Liver (tissue), 3 donors: ENCODE measurements around the gene PCNT.

Experiments
- EGR1 ChIP-seq, 2 donors: IDR thresholded peaks; 2 replicates each; pipeline ENCODE4 v1.6.1; 2016 to 2018; ENCODE audit warnings: antibody characterized with exemption in 2 of 2, low read depth in 2 of 2
- FOXA1 ChIP-seq: IDR thresholded peaks from 2 replicates; pipeline ENCODE4 v1.6.1; 2016; ENCODE audit warnings: antibody characterized with exemption
- GABPA ChIP-seq, 2 donors: IDR thresholded peaks in 1 of 2; conservative IDR thresholded peaks in 1 of 2; 2 replicates each; pipeline ENCODE4 v1.6.1; 2016; ENCODE audit warnings: antibody characterized with exemption in 2 of 2, mild to moderate bottlenecking in 1 of 2, moderate library complexity in 1 of 2
- HNF4A ChIP-seq, 2 donors: conservative IDR thresholded peaks; 2 replicates each; pipeline ENCODE4 v1.6.1; 2016; ENCODE audit warnings: antibody characterized with exemption in 2 of 2, mild to moderate bottlenecking in 2 of 2
- HNF4G ChIP-seq: IDR thresholded peaks from 2 replicates; pipeline ENCODE4 v1.6.1; 2016; ENCODE audit warnings: antibody characterized with exemption
- JUND ChIP-seq, 2 donors: IDR thresholded peaks; 2 replicates each; pipeline ENCODE4 v1.6.1; 2016; ENCODE audit warnings: antibody characterized with exemption in 2 of 2
- SP1 ChIP-seq: IDR thresholded peaks from 2 replicates; pipeline ENCODE4 v1.6.1; 2018; ENCODE audit warnings: antibody characterized with exemption, mild to moderate bottlenecking
- TAF1 ChIP-seq: conservative IDR thresholded peaks from 2 replicates; pipeline ENCODE4 v1.6.1; 2016; ENCODE audit warnings: antibody characterized with exemption, mild to moderate bottlenecking
- YY1 ChIP-seq: IDR thresholded peaks from 2 replicates; pipeline ENCODE4 v1.6.1; 2016; ENCODE audit warnings: antibody characterized with exemption, mild to moderate bottlenecking
- TF ChIP-seq, protein P1 (sequence below): IDR thresholded peaks from 2 replicates; pipeline ENCODE4 v1.6.1; 2016; ENCODE audit warnings: antibody characterized with exemption, mild to moderate bottlenecking
- TF ChIP-seq, protein P2 (sequence below): fragments of 150-350 bp; IDR thresholded peaks from 2 replicates; pipeline ENCODE4 v1.5.1; 2017; ENCODE audit warnings: improper control_type of control experiment, low read depth, low read length; ENCODE audit not compliant: missing input control
- TF ChIP-seq, protein P3 (sequence below): IDR thresholded peaks from 2 replicates; pipeline ENCODE4 v1.6.1; 2016; ENCODE audit warnings: antibody characterized with exemption
- TF ChIP-seq, protein P4 (sequence below): IDR thresholded peaks from 2 replicates; pipeline ENCODE4 v1.6.1; 2016; ENCODE audit warnings: antibody characterized with exemption
- TF ChIP-seq, protein P5 (sequence below): IDR thresholded peaks from 2 replicates; pipeline ENCODE4 v1.6.1; 2016; ENCODE audit warnings: antibody characterized with exemption
- donor health status: healthy.
- donor health status: healthy.

DNA sequence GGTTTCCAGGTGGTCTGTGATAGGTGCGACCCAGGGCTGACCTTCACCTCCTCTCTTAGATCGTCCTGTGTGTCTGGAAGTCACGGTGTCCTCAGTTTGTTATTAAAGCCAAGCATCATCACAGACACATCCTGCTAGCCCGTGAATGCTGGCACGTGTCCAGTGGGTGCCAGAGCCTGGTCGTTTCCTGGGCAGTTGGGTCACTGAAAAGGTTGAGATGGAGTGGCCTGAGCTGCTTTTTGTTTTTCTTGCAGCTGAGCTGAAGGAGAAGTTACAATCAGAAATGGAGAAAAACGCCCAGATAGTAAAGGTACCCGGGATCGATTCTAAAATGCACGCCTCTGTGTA lies 23.2 kb downstream of the PCNT start:
- TF ChIP-seq YY1 (no peak), JUND (IDR thresholded peaks at IDR 0.05) (no peak), HNF4A (conservative IDR thresholded peaks at IDR 0.05) (no peak), EGR1 (IDR thresholded peaks at IDR 0.05; ENCODE audit: low read depth in 2 of 2) (no peak), FOXA1 (no peak), HNF4G (no peak), SP1 (no peak), TAF1 (no peak), GABPA (IDR thresholded peaks at IDR 0.05 in 1 of 2, conservative IDR thresholded peaks at IDR 0.05 in 1 of 2) (no peak)
- TF ChIP-seq, protein P1, sequence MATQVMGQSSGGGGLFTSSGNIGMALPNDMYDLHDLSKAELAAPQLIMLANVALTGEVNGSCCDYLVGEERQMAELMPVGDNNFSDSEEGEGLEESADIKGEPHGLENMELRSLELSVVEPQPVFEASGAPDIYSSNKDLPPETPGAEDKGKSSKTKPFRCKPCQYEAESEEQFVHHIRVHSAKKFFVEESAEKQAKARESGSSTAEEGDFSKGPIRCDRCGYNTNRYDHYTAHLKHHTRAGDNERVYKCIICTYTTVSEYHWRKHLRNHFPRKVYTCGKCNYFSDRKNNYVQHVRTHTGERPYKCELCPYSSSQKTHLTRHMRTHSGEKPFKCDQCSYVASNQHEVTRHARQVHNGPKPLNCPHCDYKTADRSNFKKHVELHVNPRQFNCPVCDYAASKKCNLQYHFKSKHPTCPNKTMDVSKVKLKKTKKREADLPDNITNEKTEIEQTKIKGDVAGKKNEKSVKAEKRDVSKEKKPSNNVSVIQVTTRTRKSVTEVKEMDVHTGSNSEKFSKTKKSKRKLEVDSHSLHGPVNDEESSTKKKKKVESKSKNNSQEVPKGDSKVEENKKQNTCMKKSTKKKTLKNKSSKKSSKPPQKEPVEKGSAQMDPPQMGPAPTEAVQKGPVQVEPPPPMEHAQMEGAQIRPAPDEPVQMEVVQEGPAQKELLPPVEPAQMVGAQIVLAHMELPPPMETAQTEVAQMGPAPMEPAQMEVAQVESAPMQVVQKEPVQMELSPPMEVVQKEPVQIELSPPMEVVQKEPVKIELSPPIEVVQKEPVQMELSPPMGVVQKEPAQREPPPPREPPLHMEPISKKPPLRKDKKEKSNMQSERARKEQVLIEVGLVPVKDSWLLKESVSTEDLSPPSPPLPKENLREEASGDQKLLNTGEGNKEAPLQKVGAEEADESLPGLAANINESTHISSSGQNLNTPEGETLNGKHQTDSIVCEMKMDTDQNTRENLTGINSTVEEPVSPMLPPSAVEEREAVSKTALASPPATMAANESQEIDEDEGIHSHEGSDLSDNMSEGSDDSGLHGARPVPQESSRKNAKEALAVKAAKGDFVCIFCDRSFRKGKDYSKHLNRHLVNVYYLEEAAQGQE: no peak
- TF ChIP-seq, protein P2, sequence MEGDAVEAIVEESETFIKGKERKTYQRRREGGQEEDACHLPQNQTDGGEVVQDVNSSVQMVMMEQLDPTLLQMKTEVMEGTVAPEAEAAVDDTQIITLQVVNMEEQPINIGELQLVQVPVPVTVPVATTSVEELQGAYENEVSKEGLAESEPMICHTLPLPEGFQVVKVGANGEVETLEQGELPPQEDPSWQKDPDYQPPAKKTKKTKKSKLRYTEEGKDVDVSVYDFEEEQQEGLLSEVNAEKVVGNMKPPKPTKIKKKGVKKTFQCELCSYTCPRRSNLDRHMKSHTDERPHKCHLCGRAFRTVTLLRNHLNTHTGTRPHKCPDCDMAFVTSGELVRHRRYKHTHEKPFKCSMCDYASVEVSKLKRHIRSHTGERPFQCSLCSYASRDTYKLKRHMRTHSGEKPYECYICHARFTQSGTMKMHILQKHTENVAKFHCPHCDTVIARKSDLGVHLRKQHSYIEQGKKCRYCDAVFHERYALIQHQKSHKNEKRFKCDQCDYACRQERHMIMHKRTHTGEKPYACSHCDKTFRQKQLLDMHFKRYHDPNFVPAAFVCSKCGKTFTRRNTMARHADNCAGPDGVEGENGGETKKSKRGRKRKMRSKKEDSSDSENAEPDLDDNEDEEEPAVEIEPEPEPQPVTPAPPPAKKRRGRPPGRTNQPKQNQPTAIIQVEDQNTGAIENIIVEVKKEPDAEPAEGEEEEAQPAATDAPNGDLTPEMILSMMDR: no peak
- TF ChIP-seq, protein P3, sequence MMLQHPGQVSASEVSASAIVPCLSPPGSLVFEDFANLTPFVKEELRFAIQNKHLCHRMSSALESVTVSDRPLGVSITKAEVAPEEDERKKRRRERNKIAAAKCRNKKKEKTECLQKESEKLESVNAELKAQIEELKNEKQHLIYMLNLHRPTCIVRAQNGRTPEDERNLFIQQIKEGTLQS: no peak
- TF ChIP-seq, protein P4, sequence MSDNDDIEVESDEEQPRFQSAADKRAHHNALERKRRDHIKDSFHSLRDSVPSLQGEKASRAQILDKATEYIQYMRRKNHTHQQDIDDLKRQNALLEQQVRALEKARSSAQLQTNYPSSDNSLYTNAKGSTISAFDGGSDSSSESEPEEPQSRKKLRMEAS: no peak
- TF ChIP-seq, protein P5, sequence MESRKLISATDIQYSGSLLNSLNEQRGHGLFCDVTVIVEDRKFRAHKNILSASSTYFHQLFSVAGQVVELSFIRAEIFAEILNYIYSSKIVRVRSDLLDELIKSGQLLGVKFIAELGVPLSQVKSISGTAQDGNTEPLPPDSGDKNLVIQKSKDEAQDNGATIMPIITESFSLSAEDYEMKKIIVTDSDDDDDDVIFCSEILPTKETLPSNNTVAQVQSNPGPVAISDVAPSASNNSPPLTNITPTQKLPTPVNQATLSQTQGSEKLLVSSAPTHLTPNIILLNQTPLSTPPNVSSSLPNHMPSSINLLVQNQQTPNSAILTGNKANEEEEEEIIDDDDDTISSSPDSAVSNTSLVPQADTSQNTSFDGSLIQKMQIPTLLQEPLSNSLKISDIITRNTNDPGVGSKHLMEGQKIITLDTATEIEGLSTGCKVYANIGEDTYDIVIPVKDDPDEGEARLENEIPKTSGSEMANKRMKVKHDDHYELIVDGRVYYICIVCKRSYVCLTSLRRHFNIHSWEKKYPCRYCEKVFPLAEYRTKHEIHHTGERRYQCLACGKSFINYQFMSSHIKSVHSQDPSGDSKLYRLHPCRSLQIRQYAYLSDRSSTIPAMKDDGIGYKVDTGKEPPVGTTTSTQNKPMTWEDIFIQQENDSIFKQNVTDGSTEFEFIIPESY: no peak
